WTC11 (cell line): ENCODE measurements around the gene SUPT5H.

Source experiments
- ATF6 ChIP-seq: sonication (generic); formaldehyde crosslinking; IDR thresholded peaks from 2 replicates; pipeline ENCODE4 v1.8.1; 2023; ENCODE audit warnings: mild to moderate bottlenecking, missing genetic modification reagents
- CREB1 ChIP-seq: sonication (generic); formaldehyde crosslinking; IDR thresholded peaks from 2 replicates; pipeline ENCODE4 v1.8.0; 2023; ENCODE audit warnings: mild to moderate bottlenecking, missing genetic modification reagents
- CTCF ChIP-seq: fragments of 200-600 bp; IDR thresholded peaks from 2 replicates; pipeline ENCODE4 v1.8.0; 2022; ENCODE audit warnings: antibody characterized with exemption
- FOXJ3 ChIP-seq: sonication (generic); formaldehyde crosslinking; IDR thresholded peaks from 2 replicates; pipeline ENCODE4 v1.9.0; 2021; ENCODE audit warnings: missing genetic modification reagents, mild to moderate bottlenecking, borderline replicate concordance
- GABPB1 ChIP-seq: sonication (generic); formaldehyde crosslinking; IDR thresholded peaks from 2 replicates; pipeline ENCODE4 v1.8.1; 2023; ENCODE audit warnings: mild to moderate bottlenecking, missing genetic modification reagents
- NR1H2 ChIP-seq: sonication (generic); formaldehyde crosslinking; IDR thresholded peaks from 2 replicates; pipeline ENCODE4 v1.9.0; 2021; ENCODE audit warnings: mild to moderate bottlenecking, moderate library complexity, missing genetic modification reagents
- ZBTB21 ChIP-seq: sonication (generic); formaldehyde crosslinking; IDR thresholded peaks from 2 replicates; pipeline ENCODE4 v1.8.1; 2023; ENCODE audit warnings: mild to moderate bottlenecking, missing genetic modification reagents, borderline replicate concordance
- ZNF232 ChIP-seq: sonication (generic); formaldehyde crosslinking; IDR thresholded peaks from 2 replicates; pipeline ENCODE4 v1.8.0; 2022; ENCODE audit warnings: mild to moderate bottlenecking, missing genetic modification reagents
- ZSCAN18 ChIP-seq: fragments of 250-450 bp; sonication (Bioruptor Pico); IDR thresholded peaks from 2 replicates; pipeline ENCODE4 v2.1.2; 2022; ENCODE audit warnings: mild to moderate bottlenecking, moderate library complexity

- no peak for TF ChIP-seq CTCF
- no peak for TF ChIP-seq ZNF232 (CRISPR knock-in tag)
- no peak for TF ChIP-seq CREB1 (CRISPR knock-in tag)
- TF ChIP-seq FOXJ3: no peak
- TF ChIP-seq GABPB1 (CRISPR knock-in tag): no peak
- no peak for TF ChIP-seq ATF6 (CRISPR knock-in tag)
- no peak for TF ChIP-seq NR1H2
- no peak for TF ChIP-seq ZBTB21
- no peak for TF ChIP-seq ZSCAN18
These were observed 79.8 kb downstream of the SUPT5H start for GRCh38 chr19:39525205-39525604.
